CD4-positive, alpha-beta T cell treated with Interleukin-21 for 1 hour (primary cell): ENCODE data around the gene C6orf58.
"Not testable (repeated sequence)": the region's sequence is repeated elsewhere in the genome, so short reads cannot be mapped to it uniquely, and the experiment has no call there.

Experiments used
- DNase-seq: peaks from one replicate; pipeline ENCODE4 v3.0.0-alpha.2; 2020

C6orf58 gene

DNA sequence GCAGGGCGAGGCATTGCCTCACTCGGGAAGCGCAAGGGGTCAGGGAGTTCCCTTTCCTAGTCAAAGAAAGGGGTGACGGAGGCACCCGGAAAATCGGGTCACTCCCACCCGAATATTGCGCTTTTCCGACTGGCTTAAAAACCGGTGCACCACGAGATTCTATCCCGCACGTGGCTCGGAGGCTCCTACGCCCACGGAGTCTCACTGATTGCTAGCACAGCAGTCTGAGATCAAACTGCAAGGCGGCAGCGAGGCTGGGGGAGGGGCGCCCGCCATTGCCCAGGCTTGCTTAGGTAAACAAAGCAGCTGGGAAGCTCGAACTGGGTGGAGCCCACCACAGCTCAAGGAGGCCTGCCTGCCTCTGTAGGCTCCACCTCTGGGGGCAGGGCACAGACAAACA is 16.5 kb downstream of the C6orf58 start:
- DNase-seq, result not testable (repeated sequence)

DNA sequence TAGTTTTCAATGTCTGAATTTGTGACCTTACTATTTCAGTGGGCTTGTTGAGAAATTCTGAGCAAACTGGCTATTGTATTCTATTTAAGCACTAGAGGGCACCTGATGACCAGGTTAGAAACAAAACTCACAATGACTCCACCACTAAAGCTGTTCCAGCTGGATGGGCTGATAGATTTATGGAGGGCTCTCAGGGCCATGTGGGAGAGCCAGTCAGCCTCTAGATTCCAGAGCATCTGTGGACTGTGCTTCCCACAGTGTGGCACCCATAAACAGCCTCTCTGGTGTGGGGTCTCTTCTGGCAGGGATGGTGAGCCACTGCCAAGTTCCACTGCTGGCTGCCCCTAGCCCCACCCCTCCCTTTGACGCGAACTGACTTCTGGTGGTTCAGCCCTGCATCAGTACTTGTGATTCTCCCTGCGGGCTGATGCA is 29.2 kb downstream of the C6orf58 start:
- no peak for DNase-seq

DNA sequence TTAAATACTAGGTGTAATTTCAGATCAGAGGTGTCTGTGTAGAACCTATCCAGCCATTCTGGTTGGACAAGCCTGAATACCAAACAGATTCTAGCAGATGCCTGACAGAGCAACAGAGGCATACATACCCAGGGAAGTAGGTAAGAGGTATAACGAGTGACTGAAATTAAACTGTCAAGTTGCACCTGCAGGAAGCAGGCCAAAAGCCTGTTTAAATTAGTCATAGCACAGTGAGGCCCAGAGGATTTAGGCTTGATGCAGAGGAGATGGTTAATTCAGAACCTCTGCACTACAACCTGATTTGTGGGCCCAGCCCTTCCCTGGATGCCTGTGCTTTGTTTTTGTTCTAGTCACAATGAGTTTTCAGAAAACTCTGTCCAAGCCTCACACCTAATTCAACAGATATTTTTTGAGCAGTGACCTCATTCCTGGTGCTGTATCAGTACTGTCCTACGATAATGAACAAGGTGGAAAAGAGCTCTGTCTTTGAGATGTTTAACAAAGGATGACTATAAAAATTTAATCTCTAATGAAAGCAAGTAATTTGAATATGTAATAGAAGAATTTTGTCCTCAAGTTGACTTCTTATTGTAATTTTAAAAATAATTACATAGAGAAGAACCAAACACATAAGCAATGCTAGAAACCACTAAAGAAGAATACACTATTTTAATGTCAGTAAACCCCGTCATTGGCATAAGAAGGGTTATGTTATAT is 31.7 kb downstream of the C6orf58 start:
- DNase-seq, result no peak

DNA sequence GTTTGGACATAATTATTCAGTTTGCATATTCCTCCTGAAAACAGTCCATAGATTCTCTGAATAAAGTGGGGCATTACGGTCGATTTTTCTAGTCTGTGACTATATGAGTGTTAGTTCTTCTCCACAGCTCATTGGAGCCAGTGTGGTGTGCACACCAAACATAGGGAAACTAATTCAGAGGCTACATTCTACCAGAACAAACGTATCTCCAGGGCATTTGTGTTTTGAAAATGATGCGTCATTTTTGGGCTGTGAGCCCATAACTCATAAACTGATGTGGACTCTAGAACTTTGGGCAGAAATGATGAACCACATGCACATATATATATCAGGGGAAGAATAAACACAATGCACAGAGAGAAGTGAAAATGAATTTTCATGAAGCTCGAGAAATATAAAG is 41.8 kb downstream of the C6orf58 start:
- DNase-seq, result no peak

DNA sequence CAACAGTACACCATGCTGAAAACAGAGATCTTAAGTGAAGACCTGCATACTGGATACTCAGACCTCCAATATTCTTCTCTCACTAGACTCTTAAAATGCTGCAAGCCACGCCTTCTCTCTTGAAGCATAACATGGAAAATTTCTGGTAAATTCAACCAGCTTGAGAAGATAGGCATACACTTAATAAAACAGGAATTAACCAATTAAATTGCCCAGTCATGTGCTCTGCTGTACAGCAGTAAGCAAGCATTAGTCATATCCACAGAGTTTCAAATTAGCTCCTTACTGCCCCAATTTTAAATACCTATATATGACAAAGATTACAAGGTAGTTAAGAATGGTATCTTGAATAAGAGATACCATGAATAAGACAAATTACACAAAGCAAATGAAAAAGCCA is 53.8 kb downstream of the C6orf58 start:
- no peak for DNase-seq

DNA sequence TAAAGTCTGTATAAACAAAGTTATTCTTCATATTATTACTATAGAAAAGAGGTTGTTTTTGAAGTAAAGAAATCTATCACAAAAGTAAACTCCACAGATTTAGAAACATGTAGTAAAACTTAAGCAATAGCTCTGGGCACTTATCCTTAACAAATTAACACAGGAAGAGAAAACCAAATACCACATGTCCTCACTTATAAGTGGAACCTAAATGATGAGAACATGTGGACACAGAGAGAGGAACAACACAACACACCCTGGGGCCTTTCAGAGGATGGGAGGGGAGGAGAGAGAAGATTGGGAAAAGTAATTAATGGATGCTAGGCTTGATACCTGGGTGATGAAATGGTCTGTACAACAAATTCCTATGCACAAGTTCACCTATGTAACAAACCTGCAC is 57.2 kb downstream of the C6orf58 start:
- no peak for DNase-seq

DNA sequence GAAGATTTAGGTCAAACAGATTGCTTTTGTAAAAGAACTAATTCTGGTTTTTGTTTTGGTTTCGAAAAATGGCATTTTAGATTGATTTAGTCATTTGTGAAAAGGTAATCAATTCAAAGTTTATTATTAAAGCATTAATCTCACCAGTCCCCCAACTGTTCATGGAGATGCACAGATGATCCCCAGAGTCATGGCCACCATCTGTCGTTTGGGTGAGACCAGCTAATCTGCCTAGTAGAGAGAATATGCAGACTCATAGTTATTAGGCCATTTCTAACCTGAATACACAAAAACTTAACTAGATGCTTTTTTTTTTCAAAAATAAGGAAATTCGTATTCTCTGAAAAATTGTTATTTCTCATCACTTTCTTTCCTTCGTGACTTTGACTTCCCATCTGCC is 58.1 kb downstream of the C6orf58 start:
- DNase-seq, result no peak

DNA sequence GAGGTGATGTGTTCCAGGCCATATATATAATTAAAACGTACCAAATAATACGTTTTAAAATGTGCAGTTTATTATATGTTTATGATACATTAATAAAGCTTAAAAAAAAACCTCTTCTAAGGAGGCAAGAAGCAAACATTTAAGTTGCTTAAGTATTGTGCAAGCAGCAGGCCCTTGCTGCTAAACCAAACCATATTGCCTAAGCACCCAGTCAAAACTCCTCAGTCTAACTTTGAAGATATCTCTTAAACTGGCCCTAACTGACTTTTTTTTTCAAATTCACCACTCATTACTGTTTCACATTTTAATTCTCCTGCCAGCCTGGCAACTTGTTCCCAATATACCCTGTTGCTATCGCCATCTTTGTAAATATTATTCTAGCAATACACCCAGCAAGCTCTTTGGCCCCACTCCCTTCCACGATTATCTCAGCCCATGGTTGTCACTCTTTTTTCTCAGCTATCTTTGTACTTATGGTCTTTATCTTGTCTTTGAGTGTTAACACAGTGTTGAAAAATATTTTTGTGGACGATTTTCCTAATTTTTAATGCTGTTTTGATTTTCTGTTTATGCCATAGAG is 60.9 kb downstream of the C6orf58 start:
- DNase-seq, result no peak
